Transverse colon (tissue), 4 donors: ENCODE data around the gene ZMAT3. TPM values are rescaled to one million over a fixed set of nuclear protein-coding genes. Genes with fewer than 3 reads are reported as not detected.
"Not testable (repeated sequence)": the region's sequence is repeated elsewhere in the genome, so short reads cannot be mapped to it uniquely, and the experiment has no call there.

Experiments used
- DNase-seq: peaks from one replicate; pipeline ENCODE4 v3.0.0-alpha.2; 2019
- H3K27ac ChIP-seq, 4 donors: fragments of 200-600 bp; sonication (generic); 2 replicates each; pipeline ENCODE4 v1.5.1; 2016 to 2018; ENCODE audit warnings: inconsistent platforms in 4 of 4
- H3K27me3 ChIP-seq: fragments of 200-600 bp; sonication (generic); 2 replicates; pipeline ENCODE4 v1.5.1; 2017; ENCODE audit warnings: inconsistent platforms
- H3K36me3 ChIP-seq, 4 donors: fragments of 200-600 bp; sonication (generic); 2 replicates each; pipeline ENCODE4 v1.5.1; 2017 to 2019; ENCODE audit warnings: inconsistent platforms in 4 of 4
- H3K4me1 ChIP-seq, 4 donors: fragments of 200-600 bp; sonication (generic); 2 replicates each; pipeline ENCODE4 v1.5.1; 2017 to 2020; ENCODE audit warnings: inconsistent platforms in 4 of 4
- H3K4me3 ChIP-seq, 4 donors: fragments of 200-600 bp; sonication (generic); 1 replicate in 1 of 4; 2 replicates in 3 of 4; pipeline versions ENCODE4 v1.5.1 to v1.6.1; 2017 to 2019; ENCODE audit warnings: inconsistent platforms in 4 of 4
- H3K9me3 ChIP-seq, 2 donors: fragments of 200-600 bp; sonication (generic); 2 replicates each; pipeline ENCODE4 v1.5.1; 2017 to 2019; ENCODE audit warnings: inconsistent platforms in 2 of 2
- EP300 ChIP-seq: sonication (generic); formaldehyde crosslinking; IDR thresholded peaks from one replicate; pipeline ENCODE4 v1.6.1; 2017; ENCODE audit warnings: antibody characterized with exemption, low read depth
- POLR2A ChIP-seq: fragments of 450-650 bp; IDR thresholded peaks from one replicate; pipeline ENCODE4 v1.6.1; 2016; ENCODE audit warnings: antibody characterized with exemption, mild to moderate bottlenecking, moderate library complexity
- POLR2AphosphoS5 ChIP-seq, 3 donors: sonication (generic); formaldehyde crosslinking; IDR thresholded peaks; one replicate each; pipeline ENCODE4 v1.6.1; 2016; ENCODE audit warnings: antibody characterized with exemption in 3 of 3
- WGBS, 2 donors: methylation state at CpG; one replicate each; pipeline ENCODE4 v1.1.5; 2018; ENCODE audit warnings: low coverage in 1 of 2; 5-methylcytosine and 5-hydroxymethylcytosine counted together
- in situ Hi-C, 4 donors: fragments of 200-750 bp; cut with MboI; loops; one replicate each; pipeline versions ENCODE4 v1.15.0 to v1.15.1; 2017; ENCODE audit warnings: low sequenced_read_pairs in 3 of 4, low pct_ligation_motif_present in 1 of 4, low pct_unique_long_range_greater_than_20kb in 1 of 4
- intact Hi-C: fragments of 100-400 bp; cut with DNase I; formaldehyde crosslinking; loops from one replicate; pipeline ENCODE4 v1.15.1; 2023; ENCODE audit warnings: low total_unique reads
- total RNA-seq, 4 donors: library from RNA; depleted of rRNA; stranded (reverse); fragments of >200 nt; gene quantifications; one replicate each; pipeline ENCODE4 v1.1.0, GENCODE V29; 2016
- TF ChIP-seq, protein P1 (sequence below), 5 experiments: fragments of 200-600 bp in 3 of 5; fragments of 450-650 bp in 2 of 5; sonication (generic) in 3 of 5; IDR thresholded peaks; 1 replicate in 2 of 5; 2 replicates in 3 of 5; pipeline ENCODE4 v1.5.1; 2016 to 2017; ENCODE audit warnings: antibody characterized with exemption in 5 of 5, inconsistent platforms in 3 of 5, mild to moderate bottlenecking in 2 of 5, moderate library complexity in 1 of 5

The ZMAT3 gene, protein sequence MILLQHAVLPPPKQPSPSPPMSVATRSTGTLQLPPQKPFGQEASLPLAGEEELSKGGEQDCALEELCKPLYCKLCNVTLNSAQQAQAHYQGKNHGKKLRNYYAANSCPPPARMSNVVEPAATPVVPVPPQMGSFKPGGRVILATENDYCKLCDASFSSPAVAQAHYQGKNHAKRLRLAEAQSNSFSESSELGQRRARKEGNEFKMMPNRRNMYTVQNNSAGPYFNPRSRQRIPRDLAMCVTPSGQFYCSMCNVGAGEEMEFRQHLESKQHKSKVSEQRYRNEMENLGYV
- total RNA-seq = 10 to 100 TPM in 2 of 4 donors, 1 to 10 TPM in 2; 6.4 to 11.7 (median 9.7) TPM

DNA sequence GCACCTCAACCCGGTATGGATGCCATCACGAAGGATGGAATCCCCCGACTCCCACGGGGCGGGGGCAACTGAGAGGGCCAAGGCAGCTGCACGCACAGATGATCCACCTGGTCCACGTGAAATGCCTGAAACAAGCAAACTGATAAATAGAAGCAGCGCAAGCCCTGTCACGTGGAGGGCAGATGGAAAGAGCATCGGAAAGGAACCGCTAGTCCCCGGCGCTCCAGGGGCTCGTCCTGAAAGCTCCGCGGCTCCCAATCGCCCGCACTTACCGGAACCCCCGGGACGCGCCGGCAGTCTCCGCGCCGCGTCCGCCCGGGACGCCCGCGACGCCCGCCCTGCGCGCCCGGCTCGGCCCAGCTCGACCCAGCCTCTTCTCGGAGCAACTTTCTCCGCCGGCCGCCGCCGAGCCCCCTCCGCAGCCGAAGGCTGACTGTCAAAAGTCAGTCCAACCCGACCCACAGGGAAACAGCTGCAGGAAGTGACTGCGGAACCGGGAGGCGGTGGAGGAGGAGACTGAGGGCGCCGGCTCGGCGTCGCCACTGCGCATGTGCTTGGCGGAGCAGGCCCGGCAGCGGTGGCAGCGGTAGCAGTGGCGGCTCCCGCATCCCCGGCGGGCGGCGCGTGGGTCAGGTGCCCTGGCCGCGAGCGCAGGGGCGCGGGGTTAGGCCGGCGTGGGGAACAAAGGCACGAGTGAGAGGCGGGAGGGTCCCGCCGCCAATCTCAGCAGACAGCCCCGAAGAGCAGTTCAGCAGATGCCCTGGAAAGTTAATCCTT, at the start of gene ZMAT3:
TSS of gene ZMAT3 (minus strand) at position 487 of the 777 bp plus-strand sequence. CDS start 4,057 bp downstream, outside the sequence.
- no peaks in the 10 kb centered on the region for H3K9me3 ChIP-seq

DNA sequence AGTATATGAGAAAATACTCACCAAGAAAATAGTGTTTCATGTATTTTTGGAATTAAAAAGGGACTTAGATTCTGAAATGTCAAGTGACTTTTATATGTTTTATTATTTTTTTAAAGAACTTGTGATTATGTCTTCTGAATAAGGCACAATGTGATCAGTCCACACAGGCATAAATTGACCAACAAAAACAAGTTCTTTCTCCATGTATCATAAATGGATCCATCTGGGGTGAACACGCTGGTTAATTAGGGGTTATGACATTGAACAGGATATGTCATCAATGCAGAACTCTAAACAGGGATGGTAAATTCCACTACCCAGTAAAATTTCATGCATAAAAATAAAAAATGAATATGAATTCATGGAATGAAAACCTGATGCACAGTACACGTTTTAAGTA, 45.2 kb upstream of the ZMAT3 start:
- intact Hi-C loops (no loop called here), in situ Hi-C loops (loop anchor here in 2 of 4 donors (25.0 kb wide), 2 partner anchors 105 to 195 kb away; partner anchors contain the start of gene ZNF639 (in 2 of the 2))
- Histone ChIP-seq H3K36me3 (no peaks in the 10 kb centered on the region), H3K27me3 (no peaks in the 10 kb centered on the region), H3K27ac (no peak overlapping the region), H3K4me3 (no peak overlapping the region), H3K4me1 (no peaks in the 10 kb centered on the region), H3K9me3 (no peaks in the 10 kb centered on the region)
- 47 to 66% methylated on average over 2 of the region's 2 CpGs for WGBS, 2 donors
- DNase-seq = no peak
- no peak for TF ChIP-seq EP300
- TF ChIP-seq, protein P1, sequence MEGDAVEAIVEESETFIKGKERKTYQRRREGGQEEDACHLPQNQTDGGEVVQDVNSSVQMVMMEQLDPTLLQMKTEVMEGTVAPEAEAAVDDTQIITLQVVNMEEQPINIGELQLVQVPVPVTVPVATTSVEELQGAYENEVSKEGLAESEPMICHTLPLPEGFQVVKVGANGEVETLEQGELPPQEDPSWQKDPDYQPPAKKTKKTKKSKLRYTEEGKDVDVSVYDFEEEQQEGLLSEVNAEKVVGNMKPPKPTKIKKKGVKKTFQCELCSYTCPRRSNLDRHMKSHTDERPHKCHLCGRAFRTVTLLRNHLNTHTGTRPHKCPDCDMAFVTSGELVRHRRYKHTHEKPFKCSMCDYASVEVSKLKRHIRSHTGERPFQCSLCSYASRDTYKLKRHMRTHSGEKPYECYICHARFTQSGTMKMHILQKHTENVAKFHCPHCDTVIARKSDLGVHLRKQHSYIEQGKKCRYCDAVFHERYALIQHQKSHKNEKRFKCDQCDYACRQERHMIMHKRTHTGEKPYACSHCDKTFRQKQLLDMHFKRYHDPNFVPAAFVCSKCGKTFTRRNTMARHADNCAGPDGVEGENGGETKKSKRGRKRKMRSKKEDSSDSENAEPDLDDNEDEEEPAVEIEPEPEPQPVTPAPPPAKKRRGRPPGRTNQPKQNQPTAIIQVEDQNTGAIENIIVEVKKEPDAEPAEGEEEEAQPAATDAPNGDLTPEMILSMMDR (IDR thresholded peaks at IDR 0.05) = no peak
- TF ChIP-seq POLR2A = no peak
- TF ChIP-seq POLR2AphosphoS5 (IDR thresholded peaks at IDR 0.05) = no peak

More for the DNA sequence above, at the start of gene ZMAT3:
- Histone ChIP-seq H3K36me3 (peaks cover 0 to 10% (median 0%) of the 10 kb centered on the region in 4 donors), H3K4me3 (peak within 1 kb of the TSS; percentile 57 to 82 (median 74)), H3K27ac (peak within 1 kb of the TSS; percentile 82 to 97 (median 88)), H3K4me1 (peaks cover 0 to 25% (median 13%) of the 10 kb centered on the region in 4 donors), H3K27me3 (no peaks in the 10 kb centered on the region)
- WGBS, 2 donors = 0 to 2% methylated on average over 7 to 53 of the region's 80 CpGs
- in situ Hi-C loops (no loop called here), intact Hi-C loops (no loop called here)
- TF ChIP-seq, protein P1 (IDR thresholded peaks at IDR 0.05) = no peak
- TF ChIP-seq POLR2A (peak; percentile 55), POLR2AphosphoS5 (IDR thresholded peaks at IDR 0.05) (peak; percentile 62 to 81 (median 74))
- peak; percentile 89 for DNase-seq

DNA sequence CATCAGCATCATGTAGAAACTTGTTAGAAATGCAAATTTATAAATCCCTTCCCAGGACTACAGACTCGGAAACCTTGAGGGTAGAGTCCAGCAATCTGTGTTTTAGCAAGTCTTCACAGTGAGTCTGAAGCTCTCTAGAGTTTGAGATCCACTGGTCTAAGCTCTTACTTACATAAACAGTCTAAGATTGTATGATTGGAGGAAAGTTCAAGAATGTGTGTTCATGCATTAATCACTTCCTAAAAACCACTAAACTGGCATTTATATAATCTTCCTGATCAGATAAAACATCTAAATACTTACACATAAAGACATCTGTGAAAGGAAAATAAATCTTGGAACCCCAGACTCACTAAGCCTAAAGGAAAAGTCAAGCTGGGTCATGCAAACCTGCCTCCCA, 43.8 kb upstream of the ZMAT3 start:
- H3K4me1 ChIP-seq, H3K4me3 ChIP-seq, intact Hi-C loops, H3K27ac ChIP-seq, H3K36me3 ChIP-seq, H3K27me3 ChIP-seq, DNase-seq, H3K9me3 ChIP-seq: not testable (repeated sequence)
- 58 to 60% methylated on average over 1 of the region's 1 CpG for WGBS, 2 donors
- in situ Hi-C loops = loop anchor here in 2 of 4 donors (25.0 kb wide), 2 partner anchors 103 to 197 kb away; partner anchors contain the start of gene ZNF639 (in 2 of the 2)

DNA sequence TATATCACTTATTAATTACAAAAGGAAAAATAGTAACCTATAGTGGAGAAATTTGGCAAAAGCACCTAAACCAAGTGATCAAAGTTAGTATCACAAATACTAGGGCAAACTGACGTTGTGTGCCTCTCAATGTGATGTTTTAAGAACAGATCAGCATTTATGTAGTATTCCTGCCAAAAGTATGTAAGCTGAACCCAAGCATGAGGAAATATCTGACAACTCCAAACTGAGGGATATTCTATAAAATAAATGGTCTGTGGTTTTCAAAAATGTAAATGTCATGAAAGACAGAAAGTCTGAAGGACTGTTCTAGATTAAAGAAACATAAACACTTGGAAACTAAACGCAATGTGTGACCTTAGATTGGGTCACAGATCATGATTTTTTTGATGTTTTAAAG, 42.3 kb upstream of the ZMAT3 start:
- 46 to 69% methylated on average over 2 of the region's 2 CpGs for WGBS, 2 donors
- DNase-seq = no peak
- Histone ChIP-seq H3K27me3 (no peaks in the 10 kb centered on the region), H3K9me3 (no peaks in the 10 kb centered on the region), H3K4me1 (no peaks in the 10 kb centered on the region), H3K36me3 (no peaks in the 10 kb centered on the region), H3K4me3 (no peak overlapping the region), H3K27ac (no peak overlapping the region)
- in situ Hi-C loops = loop anchor here in 2 of 4 donors (25.0 kb wide), 2 partner anchors 102 to 198 kb away; partner anchors contain the start of gene ZNF639 (in 2 of the 2)
- intact Hi-C loops = no loop called here
- TF ChIP-seq POLR2A (no peak), EP300 (no peak), POLR2AphosphoS5 (IDR thresholded peaks at IDR 0.05) (no peak)
- TF ChIP-seq, protein P1 (IDR thresholded peaks at IDR 0.05) = no peak
